KG1 (cell line): ENCODE results near the gene USHBP1.

Source experiments
- DNase-seq: peaks from one replicate; lab custom pipeline; 2025; lab: John Stamatoyannopoulos, UW

The USHBP1 gene, protein sequence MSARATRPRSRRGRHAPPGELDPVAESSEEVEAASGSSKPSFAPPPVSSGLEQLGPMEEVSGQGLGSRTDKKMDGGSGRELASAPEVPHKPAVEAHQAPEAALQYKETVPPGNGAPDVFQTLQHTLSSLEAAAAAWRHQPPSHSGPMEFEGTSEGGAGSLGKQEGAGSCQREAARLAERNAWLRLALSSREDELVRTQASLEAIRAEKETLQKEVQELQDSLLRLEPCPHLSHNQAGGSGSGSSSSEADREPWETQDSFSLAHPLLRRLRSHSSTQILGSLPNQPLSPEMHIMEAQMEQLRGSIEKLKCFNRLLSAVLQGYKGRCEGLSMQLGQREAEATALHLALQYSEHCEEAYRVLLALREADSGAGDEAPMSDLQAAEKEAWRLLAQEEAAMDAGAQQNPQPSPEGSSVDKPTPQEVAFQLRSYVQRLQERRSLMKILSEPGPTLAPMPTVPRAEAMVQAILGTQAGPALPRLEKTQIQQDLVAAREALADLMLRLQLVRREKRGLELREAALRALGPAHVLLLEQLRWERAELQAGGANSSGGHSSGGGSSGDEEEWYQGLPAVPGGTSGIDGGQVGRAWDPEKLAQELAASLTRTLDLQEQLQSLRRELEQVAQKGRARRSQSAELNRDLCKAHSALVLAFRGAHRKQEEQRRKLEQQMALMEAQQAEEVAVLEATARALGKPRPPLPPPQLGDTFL

DNA sequence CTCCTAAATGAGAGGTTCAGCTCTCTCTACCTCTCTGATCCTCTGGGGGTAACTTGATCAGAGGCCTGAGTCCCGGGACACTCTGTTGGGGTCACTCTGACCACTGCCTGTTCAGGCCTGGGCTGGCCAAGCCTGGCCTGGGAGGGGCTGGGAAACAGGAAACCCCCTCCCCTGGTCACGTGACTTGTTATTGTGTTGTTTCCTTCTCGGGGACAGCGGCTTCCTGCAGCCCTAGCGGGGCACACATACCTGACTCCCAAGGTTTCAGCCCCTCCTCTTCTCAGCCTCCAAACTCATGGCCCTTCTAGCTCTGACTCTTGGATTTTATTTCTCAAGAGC lies at the start of gene USHBP1:
USHBP1 (minus strand) TSS at position 105 of the 339 bp plus-strand sequence. CDS start 446 bp downstream, outside the sequence.
- no peak for DNase-seq

DNA sequence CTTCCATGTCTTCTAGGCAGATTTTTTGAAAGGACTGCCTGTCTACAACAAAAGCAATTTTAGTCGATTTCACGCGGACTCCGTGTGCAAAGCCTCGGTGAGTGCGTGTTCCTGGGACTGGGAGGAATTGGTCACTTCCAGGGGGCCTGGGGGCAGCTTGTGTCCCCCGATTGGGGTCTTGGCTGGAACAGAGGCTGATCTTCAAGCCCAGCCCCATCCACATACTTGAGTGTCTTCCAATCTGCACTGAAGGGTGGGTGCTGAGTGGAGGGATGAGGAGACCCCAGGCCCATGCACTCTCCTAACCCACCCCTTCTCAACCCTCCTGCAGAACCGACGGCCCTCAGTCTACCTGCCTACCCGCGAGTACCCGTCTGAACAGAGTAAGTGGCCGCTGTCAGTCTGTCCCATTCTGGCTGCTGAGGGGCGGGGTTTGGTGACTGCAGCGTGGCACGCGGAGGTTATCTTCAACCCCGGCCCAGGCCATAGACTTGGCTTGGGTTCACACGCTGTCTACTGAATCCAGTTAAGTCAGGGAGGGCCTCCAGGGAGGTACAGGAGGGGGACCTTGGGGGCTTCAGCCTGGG lies 49.6 kb upstream of the USHBP1 start:
- no peak for DNase-seq

DNA sequence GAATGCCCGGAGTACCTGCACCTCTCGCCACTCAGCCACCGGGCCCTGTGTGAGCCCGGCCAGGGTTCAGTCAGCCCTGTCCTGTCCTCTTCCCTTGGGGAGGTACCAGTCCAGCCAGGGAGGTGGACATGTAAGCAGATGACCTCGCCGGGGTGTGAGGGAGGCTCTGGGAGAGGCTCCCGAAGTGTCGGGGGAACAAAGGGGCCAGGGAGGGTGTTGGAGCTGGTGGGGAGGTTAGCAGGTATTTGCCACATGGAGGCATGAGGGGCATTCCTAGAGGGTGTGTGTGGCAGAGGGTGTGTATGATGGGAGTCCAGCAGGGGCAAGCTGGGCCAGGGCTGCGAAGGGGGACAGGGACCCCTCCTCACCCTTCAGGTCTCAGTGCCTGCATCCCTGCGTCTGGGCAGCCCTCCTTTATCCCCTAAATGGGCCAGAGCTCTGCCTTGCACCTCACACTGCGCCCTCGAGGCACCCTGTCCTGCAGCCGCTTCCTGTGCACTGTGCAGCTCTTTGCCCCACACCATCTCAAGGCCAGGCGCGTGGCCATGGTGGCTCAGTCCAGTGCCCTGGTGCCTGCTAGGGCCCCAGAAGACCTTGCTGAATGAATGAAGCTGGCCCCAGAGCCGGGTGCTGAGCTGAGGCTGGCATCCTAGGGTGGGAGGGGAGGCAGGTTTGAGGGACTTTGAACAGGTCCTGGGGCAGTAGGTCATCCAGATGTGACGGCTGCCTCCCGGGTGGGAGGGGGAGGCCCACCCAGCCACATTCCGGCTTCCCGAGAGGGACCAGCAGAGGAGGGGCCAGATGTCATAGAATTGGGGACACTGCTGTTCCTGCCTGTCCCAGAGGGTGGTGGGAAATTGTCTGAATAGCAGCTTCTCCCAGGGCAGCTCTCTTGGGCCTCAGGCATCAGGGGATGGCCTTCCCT lies 47.9 kb upstream of the USHBP1 start:
- DNase-seq, result no peak

DNA sequence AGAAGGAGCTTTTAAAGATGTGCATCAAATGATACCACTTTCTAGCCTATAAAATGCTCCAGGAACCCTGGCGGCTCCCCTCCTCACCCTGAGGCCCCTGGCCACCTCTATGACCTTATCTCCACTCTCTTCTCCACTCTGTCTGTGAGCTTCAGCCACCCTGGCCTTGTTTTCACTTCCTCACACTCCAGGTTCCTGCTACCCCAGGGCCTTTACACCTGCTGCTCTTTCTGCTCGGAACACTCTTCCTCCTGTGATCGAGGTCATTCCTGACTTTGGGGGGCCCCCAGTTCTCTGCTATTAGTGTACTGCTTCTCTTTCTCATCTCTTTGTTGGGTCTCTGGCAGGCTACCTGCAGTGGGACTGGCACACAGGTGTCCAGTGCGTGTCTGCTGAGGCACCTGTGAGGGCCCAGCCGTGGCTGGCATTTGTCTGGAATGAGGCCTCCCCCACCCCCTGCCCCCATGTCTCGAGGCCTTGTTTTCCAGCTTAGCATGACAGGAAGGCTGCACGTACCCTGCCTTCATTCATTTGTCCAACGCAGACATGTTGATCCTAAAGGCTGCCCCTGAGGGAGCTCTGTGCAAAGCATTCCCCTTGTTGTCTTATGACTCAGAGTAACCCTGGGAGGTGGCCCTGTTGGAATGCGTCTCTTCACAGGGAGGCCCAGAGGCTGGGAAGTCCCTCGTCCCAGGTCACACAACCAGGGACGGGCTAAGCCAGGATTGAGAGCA lies 47.1 kb upstream of the USHBP1 start:
- DNase-seq, result no peak

DNA sequence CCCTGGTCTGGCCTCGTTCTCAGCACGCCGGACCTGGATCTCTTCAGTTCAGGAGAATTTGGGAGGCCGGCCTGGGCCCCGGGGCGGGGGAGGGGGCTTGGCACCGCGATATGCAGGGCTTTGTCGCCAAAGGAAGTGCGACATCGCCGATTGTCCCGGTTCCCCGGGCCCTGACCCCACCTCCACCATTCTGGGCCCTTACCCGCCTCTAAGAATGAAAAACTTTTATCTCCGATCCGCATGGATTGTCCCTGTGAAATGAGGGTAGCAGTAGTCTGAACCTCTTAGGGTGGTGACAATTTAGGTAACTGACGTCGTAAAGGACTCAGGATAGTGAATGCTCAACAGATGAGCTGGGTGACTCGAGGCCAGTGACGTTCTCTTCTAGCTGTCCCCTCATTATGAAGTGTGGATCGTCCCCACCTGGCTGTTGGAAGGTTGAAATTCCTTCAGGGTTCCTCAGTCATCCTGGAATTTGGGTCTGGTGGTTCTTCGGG lies 45.5 kb upstream of the USHBP1 start:
- DNase-seq, result no peak

DNA sequence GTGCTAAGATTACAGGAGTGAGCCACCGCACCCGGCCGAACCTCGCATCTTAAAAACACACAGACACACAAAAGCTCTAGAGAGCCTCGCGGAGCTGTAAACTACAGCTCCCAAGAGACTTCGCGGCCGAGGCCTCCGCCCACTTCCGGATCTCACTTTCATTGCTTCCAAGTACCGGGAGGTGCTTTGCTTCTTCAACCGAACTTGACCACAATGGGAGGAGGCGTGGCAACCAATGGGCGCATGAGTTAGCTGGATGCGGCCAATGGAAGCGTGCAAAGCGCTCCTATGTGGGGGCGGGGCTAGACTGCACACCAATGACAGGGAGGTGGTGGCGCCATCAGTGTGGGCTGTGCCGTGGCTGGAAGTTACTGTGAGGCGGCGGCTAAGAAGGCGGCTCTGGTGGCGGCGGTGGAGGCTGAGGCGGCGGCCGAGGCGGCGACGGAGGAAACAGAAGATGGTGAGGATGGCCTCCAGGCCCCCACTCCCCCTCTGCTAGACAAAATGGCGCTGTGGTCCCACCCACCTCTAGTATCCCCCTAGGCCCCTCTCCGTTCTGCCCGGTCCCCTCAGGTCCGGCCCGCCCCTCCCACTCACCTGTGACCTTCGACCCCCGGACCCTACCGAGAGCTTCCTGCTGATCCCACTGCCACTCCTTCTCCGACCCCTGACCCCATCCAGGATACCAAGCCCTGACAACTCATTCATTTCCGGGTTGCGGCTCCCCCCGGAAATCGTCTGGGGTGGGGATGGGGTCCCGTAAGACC lies 44.8 kb upstream of the USHBP1 start, which contains the start of gene DDA1:
DDA1 (plus strand) TSS at position 366 of the 767 bp plus-strand sequence; CDS start at position 458, 92 bp downstream.
- peak; percentile 97 for DNase-seq

DNA sequence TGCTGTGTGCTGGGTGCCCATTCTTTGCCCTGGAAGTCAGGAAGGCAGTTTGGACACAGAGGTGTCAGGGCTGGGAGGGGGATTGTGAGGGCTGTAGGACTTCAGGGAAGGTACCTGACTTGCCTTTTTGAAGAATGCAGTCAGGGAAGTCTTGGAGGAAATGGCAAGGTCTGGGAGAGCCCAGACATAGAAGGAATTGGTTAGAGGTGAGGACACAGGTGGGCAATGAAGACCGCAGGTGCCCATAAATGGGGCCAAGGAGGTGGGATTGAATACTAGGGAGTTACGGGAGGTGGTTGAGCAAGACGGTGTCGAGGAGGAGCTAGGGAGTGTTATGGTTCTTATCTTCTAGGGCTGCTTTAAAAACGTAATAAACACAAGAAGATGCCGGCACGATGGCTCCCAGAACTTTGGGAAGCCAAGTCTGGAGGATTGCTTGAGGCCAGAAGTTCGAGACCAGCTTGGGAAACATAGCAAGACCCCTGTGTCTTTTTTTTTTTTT lies 43.4 kb upstream of the USHBP1 start:
- DNase-seq, result no peak

DNA sequence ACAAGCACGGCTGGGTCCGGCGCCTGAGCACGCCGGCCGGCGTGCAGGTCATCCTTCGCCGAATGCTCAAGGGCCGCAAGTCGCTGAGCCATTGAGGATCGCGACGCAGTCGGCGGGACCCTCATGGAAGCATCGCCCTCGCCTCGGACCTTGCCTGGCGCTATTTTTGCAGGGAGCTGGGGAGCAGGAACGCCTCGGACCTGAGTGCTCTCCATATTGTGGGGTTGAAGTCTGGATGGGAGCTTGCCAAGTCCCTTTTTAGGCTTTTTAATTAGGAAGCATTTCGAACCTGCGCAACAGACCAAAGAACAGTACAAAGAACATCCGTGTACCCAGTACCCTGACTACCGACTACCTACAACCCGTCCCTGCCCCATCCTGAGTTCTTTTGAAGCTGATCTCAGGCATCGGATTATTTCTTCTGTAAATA lies 41.8 kb upstream of the USHBP1 start:
- peak; percentile 56 for DNase-seq

DNA sequence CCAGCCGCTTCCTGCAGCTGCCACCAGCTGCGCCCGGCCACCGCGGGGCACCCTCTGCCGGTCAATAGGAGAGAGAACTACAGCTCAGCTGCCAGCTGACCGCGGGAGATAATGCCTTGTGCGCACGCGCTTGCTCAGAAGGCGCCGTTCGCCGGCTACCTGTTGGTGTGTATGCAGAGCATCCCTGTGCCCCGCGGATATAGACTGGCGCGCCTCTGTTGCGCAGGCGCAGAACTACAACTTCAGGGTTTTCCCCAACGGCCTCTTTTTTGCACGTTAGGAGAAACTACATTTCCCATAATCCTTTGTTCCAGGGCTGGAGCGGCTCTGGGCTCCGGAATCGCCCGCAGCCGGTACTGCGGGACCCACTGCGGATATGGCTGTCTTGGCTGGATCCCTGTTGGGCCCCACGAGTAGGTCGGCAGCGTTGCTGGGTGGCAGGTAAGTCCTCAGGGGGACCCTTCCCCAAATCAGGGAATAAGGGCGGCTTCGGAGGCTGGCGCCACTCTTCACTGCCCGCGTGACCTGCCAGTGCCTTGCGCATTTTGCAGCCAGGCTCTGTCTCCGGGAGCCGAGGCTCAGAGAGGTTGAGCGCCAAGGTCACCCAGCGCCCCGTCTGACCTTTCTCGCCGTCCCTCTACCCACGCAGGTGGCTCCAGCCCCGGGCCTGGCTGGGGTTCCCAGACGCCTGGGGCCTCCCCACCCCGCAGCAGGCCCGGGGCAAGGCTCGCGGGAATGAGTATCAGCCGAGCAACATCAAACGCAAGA lies 41.2 kb upstream of the USHBP1 start, which contains the start of gene MRPL34:
MRPL34 (plus strand) TSS at position 356 of the 768 bp plus-strand sequence; CDS start at position 377, 21 bp downstream.
- DNase-seq, result peak; percentile 95

DNA sequence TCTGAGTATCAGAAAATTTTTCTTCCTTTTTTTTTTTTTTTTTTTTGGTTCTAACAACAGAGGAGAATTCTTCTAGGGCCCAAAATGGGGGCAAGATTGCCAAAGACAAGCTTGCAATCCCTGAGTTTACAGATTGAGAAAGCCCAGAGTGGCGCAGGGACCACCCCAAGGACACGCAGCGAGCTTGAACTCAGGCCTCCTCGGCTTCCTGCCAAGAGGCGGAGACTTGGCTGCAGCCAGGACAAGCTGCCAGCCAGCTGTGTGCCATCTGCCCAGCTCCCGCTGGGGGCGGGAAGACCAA lies 40.6 kb upstream of the USHBP1 start:
- DNase-seq, result no peak

DNA sequence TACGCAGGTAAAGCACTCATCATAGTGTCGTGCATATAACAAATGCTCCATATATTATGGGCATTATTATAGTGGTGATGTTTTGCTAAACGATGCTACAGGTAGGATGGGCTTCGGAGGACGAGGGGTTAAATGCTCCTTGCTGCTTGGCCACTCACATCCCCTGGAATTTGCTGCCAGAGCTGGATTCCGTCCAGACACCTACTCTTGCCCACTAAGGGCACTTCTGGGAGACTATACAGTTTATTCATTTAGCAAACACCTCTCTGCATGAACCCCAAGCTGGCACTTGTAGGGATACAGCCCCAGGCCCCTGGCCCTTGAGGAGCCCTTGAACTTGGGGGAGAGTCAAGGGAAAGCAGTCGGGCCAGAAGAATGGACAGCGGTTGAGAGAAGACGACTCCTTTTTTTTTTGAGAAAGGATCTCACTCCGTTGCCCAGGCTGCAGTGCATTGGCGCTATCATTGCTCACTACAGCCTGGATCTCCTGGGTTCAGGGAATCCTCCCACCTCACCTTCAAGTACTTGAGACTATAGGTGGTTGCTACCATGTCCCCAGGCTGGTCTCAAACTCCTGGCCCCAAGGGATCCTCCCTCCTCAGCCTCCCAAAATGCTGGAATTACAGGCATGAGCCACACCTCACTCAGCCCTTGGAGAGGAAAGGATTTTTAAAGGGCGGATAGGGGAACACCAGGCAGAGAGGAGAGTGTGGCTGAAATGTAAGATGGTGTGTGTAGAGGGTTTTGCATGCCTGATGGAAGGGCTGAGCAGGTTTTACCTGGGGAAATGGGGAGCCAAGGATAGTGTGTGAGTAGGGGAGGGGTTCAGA lies 40.1 kb upstream of the USHBP1 start:
- no peak for DNase-seq

DNA sequence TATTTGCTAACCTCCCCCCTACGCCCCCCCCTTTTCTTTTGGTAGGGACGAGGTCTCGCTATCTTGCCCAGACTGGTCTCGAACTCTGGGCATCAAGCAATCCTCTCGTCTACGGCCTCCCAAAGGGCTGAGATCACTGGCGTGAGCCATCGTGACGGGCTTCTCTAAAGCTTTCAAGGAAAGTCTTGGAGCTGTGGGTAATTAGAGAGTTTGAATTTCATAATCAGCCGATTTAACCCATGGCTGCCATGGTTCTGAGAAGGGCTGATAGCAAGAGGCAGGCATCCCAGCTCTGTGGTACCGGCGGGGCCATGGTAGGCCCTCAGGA lies 39.4 kb upstream of the USHBP1 start:
- no peak for DNase-seq

DNA sequence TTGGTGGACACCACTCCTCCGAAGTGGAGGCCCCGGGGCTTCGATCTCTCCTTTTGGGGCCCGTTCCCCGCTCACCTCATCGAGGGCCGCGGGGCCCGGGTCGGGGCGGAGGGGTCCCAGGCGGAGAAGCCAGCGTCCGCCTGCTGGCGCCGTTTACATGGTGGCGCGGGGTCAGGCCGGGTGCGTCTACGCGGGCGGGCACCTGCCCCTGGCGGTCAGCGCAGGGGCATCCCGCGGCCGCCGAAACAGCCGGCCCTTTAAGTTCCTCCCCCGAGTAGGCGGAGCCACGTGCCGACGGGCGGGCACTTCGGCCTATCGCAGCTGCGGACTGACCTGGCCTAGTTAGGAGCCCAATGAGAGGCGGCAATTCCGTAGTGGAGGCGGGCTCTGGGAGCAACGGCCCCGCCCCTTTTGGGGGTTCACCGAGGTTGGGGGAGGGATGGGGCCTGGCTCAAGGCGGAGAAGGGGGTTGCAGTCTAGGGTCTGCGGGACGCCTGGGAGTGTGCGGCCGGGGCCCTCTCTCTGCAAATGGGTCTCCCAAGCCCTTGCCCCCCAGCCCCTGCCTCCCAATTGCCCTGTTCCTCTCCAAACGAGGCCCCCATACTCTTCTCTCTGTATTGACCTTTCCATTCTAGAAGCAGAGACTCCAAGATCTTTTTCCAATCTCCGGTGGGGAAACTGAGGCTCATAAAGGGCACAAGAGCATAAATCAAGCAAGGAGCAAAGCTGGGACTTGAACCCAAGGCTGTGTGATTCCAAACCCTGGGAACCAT lies 38.8 kb upstream of the USHBP1 start, which contains the start of gene ABHD8:
ABHD8 (minus strand) TSS at position 259 of the 773 bp plus-strand sequence. CDS start 1,809 bp downstream, outside the sequence.
- peak; percentile 86 for DNase-seq

DNA sequence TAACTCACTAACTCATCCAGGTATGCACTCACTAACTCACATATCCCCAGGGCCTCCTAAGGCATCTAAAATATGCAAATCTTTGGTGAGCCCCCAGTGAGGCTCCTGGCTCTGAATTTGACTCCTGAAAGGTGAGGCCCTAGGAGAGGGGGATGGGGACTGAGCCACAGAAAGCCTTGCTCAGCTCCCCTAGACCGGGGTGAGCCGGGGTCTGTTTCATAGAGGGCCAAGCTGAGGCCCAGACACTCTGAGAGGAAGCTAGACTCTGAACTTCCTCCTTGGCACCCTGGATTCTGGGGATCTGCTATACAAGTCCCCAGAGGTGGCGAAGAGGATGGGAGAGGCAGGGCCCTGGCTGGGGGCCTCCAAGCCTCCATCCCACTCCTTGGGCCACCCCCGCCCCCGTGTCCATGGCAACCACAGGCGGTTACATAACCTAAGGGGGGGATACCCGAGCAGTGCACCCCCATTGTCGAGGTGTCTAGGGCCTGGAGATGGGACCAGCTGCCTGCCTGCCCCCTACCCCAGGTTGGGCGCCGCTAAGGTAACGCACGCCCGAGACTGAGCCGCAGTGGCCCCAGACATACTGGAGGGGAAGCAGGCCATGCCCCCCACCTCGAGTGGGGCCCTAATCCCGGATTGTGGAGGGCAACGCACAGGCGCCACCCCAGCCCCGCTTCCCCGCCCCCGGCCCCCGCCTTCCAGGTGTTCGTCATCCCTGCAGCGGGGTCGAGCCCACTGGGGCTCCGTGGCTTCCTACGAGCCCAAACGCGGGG lies 38.0 kb upstream of the USHBP1 start:
- DNase-seq, result no peak

DNA sequence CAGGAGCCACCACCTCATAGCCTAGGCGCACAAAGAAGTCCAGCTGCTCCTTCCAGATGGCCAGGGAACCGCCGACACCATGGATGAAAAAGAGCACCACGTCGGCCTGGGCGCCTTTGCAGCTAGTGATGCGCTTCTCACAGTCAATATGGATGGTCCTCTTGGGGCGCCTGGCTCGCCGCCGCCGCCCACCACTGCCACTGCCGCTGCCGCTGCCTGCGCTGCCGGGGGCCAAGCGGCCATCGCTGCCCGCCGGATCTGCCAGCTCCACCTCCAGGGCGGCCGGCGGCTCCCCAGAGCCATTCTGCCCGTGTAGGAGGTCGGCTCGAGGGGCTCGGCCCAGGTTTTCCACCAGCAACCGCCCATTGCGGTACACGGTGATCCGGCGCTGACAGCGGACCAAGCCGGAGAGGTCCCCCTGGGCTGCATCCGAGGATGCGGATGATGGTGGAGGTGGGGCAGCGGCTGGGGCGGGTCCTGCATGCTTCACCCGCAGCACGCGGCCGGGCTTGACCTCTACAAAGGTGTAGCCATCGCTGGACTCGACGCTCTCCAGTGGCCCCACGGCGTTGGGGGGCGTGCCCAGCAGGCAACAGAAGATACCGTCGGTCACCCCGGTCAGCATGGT lies 36.6 kb upstream of the USHBP1 start:
- DNase-seq, result no peak

DNA sequence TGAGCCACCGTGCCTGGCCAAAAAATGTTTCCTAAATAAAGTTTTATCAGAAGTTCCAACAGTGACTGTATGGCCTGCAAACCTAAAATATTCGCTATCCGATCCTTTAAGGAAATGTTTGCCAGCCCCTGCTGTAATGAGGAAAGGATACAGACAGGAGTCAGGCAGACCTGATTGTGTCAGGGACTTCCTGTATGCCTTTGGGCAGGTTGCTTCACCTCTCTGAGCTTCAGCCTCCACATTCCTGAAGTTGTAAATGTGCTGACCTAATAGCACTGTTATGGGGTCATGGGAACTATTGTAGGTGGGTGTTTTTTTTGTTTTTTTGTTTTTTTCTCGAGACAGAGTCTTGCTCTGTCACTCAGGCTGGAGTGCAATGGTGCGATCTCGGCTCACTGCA lies 32.4 kb upstream of the USHBP1 start:
- DNase-seq, result no peak
